ENCODE measurements around the gene GNAQ. TPM values are rescaled to one million over a fixed set of nuclear protein-coding genes. Genes with fewer than 3 reads are reported as not detected.

GNAQ gene
- polyA plus RNA-seq, 2 of the 4 experiments (the other 2 are of a cell fraction), result 17.9 to 60.0 TPM

DNA sequence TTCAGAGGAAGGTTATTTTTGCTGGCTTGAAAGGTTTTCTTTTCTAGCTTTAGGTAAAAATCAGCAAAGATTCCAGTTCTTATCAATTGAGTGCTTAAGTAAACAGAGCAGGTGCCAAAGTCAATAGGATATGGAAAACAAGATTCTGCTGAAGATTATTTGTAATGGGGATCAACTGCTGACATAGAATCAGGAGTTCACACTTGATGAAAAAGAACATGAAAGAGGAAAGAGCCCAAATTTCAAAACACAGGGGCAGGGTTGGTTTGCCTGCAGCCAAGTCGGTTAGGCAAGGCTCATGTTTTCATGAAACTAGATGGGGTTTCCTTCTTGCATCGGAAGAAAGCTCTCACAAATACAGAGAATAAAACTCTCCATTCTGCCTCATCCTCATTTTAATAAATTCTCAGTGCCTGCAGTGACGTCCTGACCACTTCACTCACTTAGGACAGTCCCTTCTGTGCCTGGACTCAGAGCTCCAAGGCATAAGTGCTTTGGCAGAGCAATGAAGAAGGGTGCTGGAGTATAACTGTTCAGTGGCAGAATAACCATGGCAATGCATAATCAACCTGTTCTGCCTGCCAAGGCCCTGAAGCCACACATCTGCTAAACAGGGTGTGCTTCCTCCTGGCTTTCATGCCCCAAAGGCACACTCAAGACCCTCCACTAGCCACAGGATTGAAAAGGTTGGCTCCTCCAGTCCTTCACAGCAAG, 179.6 kb downstream of the GNAQ start:
- CTCF ChIA-PET, result interaction anchor here (0.6 to 3.0 kb wide), 4 partner anchors 11 to 1641 kb away, joined by 3 to 14 read pairs (median 6); no protein-coding TSS in a partner anchor
- H3K4me3 ChIP-seq, result no peak overlapping the region
- H3K4me1 ChIP-seq, result peaks cover 54% of the 10 kb centered on the region
- no peak for FAIRE-seq
- ATAC-seq, result no peak
- no peaks in the 10 kb centered on the region for H3K9me3 ChIP-seq
- POLR2A ChIA-PET, result no interaction called here
- 71% methylated on average over 3 of the region's 3 CpGs for WGBS (ENCODE audit: missing lambda C conversion rate)
- no peak for DNase-seq (ENCODE audit: low read depth in 1 of 2, low spot score in 1 of 2)
- peak overlapping the region; percentile 3; the same call in 1 of the 3 replicates for H3K4me2 ChIP-seq
- no peak overlapping the region for H3K27ac ChIP-seq
- TF ChIP-seq POLR2A (IDR thresholded peaks at IDR 0.05; ENCODE audit: low read length) (no peak), GATA3 (IDR thresholded peaks at IDR 0.05; ENCODE audit: borderline replicate concordance) (no peak), JUNB (IDR thresholded peaks at IDR 0.05) (no peak), CHD2 (IDR thresholded peaks at IDR 0.05; ENCODE audit: low read length, partially characterized antibody) (no peak), NPAS2 (CRISPR knock-in tag; IDR thresholded peaks at IDR 0.05; ENCODE audit: borderline replicate concordance) (no peak), RFX5 (IDR thresholded peaks at IDR 0.05) (no peak), CBX8 (IDR thresholded peaks at IDR 0.05) (no peak)
- TF ChIP-seq, protein P1, sequence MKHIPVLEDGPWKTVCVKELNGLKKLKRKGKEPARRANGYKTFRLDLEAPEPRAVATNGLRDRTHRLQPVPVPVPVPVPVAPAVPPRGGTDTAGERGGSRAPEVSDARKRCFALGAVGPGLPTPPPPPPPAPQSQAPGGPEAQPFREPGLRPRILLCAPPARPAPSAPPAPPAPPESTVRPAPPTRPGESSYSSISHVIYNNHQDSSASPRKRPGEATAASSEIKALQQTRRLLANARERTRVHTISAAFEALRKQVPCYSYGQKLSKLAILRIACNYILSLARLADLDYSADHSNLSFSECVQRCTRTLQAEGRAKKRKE (CRISPR knock-in tag; IDR thresholded peaks at IDR 0.05; ENCODE audit: low read depth), result no peak
- TF ChIP-seq, protein P2, sequence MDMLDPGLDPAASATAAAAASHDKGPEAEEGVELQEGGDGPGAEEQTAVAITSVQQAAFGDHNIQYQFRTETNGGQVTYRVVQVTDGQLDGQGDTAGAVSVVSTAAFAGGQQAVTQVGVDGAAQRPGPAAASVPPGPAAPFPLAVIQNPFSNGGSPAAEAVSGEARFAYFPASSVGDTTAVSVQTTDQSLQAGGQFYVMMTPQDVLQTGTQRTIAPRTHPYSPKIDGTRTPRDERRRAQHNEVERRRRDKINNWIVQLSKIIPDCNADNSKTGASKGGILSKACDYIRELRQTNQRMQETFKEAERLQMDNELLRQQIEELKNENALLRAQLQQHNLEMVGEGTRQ (IDR thresholded peaks at IDR 0.05), result no peak
- TF ChIP-seq, protein P3, sequence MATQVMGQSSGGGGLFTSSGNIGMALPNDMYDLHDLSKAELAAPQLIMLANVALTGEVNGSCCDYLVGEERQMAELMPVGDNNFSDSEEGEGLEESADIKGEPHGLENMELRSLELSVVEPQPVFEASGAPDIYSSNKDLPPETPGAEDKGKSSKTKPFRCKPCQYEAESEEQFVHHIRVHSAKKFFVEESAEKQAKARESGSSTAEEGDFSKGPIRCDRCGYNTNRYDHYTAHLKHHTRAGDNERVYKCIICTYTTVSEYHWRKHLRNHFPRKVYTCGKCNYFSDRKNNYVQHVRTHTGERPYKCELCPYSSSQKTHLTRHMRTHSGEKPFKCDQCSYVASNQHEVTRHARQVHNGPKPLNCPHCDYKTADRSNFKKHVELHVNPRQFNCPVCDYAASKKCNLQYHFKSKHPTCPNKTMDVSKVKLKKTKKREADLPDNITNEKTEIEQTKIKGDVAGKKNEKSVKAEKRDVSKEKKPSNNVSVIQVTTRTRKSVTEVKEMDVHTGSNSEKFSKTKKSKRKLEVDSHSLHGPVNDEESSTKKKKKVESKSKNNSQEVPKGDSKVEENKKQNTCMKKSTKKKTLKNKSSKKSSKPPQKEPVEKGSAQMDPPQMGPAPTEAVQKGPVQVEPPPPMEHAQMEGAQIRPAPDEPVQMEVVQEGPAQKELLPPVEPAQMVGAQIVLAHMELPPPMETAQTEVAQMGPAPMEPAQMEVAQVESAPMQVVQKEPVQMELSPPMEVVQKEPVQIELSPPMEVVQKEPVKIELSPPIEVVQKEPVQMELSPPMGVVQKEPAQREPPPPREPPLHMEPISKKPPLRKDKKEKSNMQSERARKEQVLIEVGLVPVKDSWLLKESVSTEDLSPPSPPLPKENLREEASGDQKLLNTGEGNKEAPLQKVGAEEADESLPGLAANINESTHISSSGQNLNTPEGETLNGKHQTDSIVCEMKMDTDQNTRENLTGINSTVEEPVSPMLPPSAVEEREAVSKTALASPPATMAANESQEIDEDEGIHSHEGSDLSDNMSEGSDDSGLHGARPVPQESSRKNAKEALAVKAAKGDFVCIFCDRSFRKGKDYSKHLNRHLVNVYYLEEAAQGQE (IDR thresholded peaks at IDR 0.05), result no peak
- TF ChIP-seq, protein P4, sequence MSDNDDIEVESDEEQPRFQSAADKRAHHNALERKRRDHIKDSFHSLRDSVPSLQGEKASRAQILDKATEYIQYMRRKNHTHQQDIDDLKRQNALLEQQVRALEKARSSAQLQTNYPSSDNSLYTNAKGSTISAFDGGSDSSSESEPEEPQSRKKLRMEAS (IDR thresholded peaks at IDR 0.05), result no peak
- TF ChIP-seq, protein P5, sequence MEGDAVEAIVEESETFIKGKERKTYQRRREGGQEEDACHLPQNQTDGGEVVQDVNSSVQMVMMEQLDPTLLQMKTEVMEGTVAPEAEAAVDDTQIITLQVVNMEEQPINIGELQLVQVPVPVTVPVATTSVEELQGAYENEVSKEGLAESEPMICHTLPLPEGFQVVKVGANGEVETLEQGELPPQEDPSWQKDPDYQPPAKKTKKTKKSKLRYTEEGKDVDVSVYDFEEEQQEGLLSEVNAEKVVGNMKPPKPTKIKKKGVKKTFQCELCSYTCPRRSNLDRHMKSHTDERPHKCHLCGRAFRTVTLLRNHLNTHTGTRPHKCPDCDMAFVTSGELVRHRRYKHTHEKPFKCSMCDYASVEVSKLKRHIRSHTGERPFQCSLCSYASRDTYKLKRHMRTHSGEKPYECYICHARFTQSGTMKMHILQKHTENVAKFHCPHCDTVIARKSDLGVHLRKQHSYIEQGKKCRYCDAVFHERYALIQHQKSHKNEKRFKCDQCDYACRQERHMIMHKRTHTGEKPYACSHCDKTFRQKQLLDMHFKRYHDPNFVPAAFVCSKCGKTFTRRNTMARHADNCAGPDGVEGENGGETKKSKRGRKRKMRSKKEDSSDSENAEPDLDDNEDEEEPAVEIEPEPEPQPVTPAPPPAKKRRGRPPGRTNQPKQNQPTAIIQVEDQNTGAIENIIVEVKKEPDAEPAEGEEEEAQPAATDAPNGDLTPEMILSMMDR (IDR thresholded peaks at IDR 0.05), result no peak

DNA sequence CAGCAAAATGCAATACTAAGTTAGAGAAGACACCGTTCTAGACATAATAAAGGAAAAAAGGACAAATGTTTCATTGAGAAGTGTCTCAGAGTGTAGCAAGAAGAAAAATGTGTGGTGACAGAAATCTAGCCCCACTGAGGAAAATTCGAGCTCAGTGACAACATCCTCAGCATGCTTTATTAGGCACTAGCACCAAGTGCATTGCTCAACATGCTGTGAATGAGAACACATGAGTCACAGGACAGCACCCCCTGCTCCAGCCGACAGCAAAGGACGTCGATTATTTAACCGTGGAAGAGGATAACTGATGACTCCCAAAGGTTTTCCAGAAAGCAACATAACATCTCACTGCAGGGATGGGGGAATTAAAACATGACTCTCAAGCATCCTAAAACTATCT, 182.7 kb downstream of the GNAQ start:
- TF ChIP-seq ZC3H11A (IDR thresholded peaks at IDR 0.05) (no peak), CEBPB (IDR thresholded peaks at IDR 0.05) (peak; percentile 78 to 84), HOXB13 (CRISPR knock-in tag; IDR thresholded peaks at IDR 0.05; ENCODE audit: low read depth) (no peak), RARB (CRISPR knock-in tag; IDR thresholded peaks at IDR 0.05) (no peak), POLR2AphosphoS2 (conservative IDR thresholded peaks at IDR 0.05; ENCODE audit: low read length) (no peak), FOSL2 (IDR thresholded peaks at IDR 0.05) (peak; percentile 64; the same call in 1 of the 2 replicates), FOSL2 (CRISPR knock-in tag; IDR thresholded peaks at IDR 0.05) (peak; percentile 63; the same call in 1 of the 2 replicates), FOXS1 (CRISPR knock-in tag; IDR thresholded peaks at IDR 0.05) (no peak)
- TF ChIP-seq, protein P4 (IDR thresholded peaks at IDR 0.05), result 0 out of 2 replicates have a peak, but pooled peaks have one; percentile 34
- ChIA-PET CTCF (interaction anchor here (0.8 to 2.6 kb wide), 8 partner anchors 10 to 186 kb away, joined by 3 to 13 read pairs (median 4); no protein-coding TSS in a partner anchor), POLR2A (no interaction called here)
- WGBS (ENCODE audit: missing lambda C conversion rate), result 39% methylated on average over 6 of the region's 6 CpGs
- FAIRE-seq, result no peak
- peaks cover 32% of the 10 kb centered on the region for H3K4me1 ChIP-seq
- no peak overlapping the region for H3K4me3 ChIP-seq
- H3K27ac ChIP-seq, result no peak overlapping the region; a peak in 3 of 6 replicates
- H3K9me3 ChIP-seq, result no peaks in the 10 kb centered on the region
- peak overlapping the region; percentile 45 for H3K4me2 ChIP-seq
- DNase-seq (ENCODE audit: low read depth in 1 of 2, low spot score in 1 of 2), result peak; percentile 39 to 47
- peak; percentile 86 to 87 for ATAC-seq
